GM12875 (cell line): ENCODE data around the gene CNDP1.

Experiments
- H3K4me3 ChIP-seq: one replicate; pipeline ENCODE4 v1.5.1; 2011; ENCODE audit warnings: low read depth, low read length, control low read depth
- CTCF ChIP-seq: IDR thresholded peaks from 2 replicates; pipeline ENCODE4 v1.5.1; 2011; ENCODE audit warnings: low read depth, mild to moderate bottlenecking, control low read depth, inconsistent platforms, low read length, moderate library complexity, borderline replicate concordance; ENCODE audit not compliant: insufficient read depth

The CNDP1 gene

GRCh38 chr18:74598350-74599001 lies 64.2 kb downstream of the CNDP1 start:
- peak; percentile 53 for TF ChIP-seq CTCF
- H3K4me3 ChIP-seq: peak overlapping the region; percentile 91

- H3K4me3 ChIP-seq: no peak overlapping the region
- no peak for TF ChIP-seq CTCF
Measured at GRCh38 chr18:74604361-74604760, 70.1 kb downstream of the CNDP1 start.

- TF ChIP-seq CTCF: no peak
- H3K4me3 ChIP-seq: no peak overlapping the region
Measured at GRCh38 chr18:74604774-74605173, 70.5 kb downstream of the CNDP1 start.

GRCh38 chr18:74608681-74609080 lies 74.4 kb downstream of the CNDP1 start:
- TF ChIP-seq CTCF: no peak
- no peak overlapping the region for H3K4me3 ChIP-seq

- H3K4me3 ChIP-seq: no peak overlapping the region
- no peak for TF ChIP-seq CTCF
Measured at GRCh38 chr18:74609535-74609934, 75.2 kb downstream of the CNDP1 start.

GRCh38 chr18:74610051-74610615 lies 75.8 kb downstream of the CNDP1 start:
- no peak for TF ChIP-seq CTCF
- no peak overlapping the region for H3K4me3 ChIP-seq

GRCh38 chr18:74610860-74611259 lies 76.6 kb downstream of the CNDP1 start:
- no peak for TF ChIP-seq CTCF
- H3K4me3 ChIP-seq: no peak overlapping the region
